Psoas muscle (tissue), 8 donors: ENCODE data around the gene FGF14. TPM values are rescaled to one million over a fixed set of nuclear protein-coding genes. Genes with fewer than 3 reads are reported as not detected.

Experiments
- ATAC-seq, 4 donors: fragments of 200-7000 bp; cut with Tn5 transposase; one replicate each; pipeline ENCODE4 v1.9.1; 2020; ENCODE audit warnings: moderate library complexity in 3 of 4, mild to moderate bottlenecking in 2 of 4
- DNase-seq, 2 donors: peaks; one replicate each; pipeline ENCODE4 v3.0.0-alpha.2; 2020
- H3K27ac ChIP-seq: fragments of 200-600 bp; one replicate; pipeline ENCODE4 v1.8.0; 2022
- H3K27me3 ChIP-seq, 3 donors: fragments of 200-600 bp in 1 of 3; one replicate each; pipeline versions ENCODE4 v1.6.1 to v1.8.0; 2013 to 2022; ENCODE audit warnings: low read length in 2 of 3, mild to moderate bottlenecking in 2 of 3, moderate library complexity in 1 of 3; ENCODE audit not compliant: insufficient read depth in 3 of 3
- H3K36me3 ChIP-seq, 2 donors: fragments of 200-600 bp in 1 of 2; one replicate each; pipeline versions ENCODE4 v1.6.1 to v1.8.0; 2013 to 2022; ENCODE audit warnings: low read depth in 1 of 2, mild to moderate bottlenecking in 1 of 2, moderate library complexity in 1 of 2; ENCODE audit not compliant: insufficient read depth in 1 of 2
- H3K4me1 ChIP-seq: fragments of 200-600 bp; one replicate; pipeline ENCODE4 v1.8.0; 2022
- H3K4me3 ChIP-seq: fragments of 200-600 bp; one replicate; pipeline ENCODE4 v1.8.0; 2022; ENCODE audit warnings: mild to moderate bottlenecking
- H3K9me3 ChIP-seq: fragments of 200-600 bp; one replicate; pipeline ENCODE4 v1.8.0; 2022
- CTCF ChIP-seq: fragments of 200-600 bp; IDR thresholded peaks from one replicate; pipeline ENCODE4 v1.8.0; 2022; ENCODE audit warnings: antibody characterized with exemption
- WGBS, 3 donors: extraction: QIAGEN DNeasy Blood & Tissue Kit; methylation state at CpG; one replicate each; pipeline versions ENCODE4 v1.1.6 to v1.1.7; 2013; 5-methylcytosine and 5-hydroxymethylcytosine counted together
- intact Hi-C, 2 donors: fragments of 100-400 bp; cut with DNase I; formaldehyde crosslinking; loops; one replicate each; pipeline versions ENCODE4 v1.11.0 to v1.14.2; 2022
- polyA plus RNA-seq, 3 donors: library from polyadenylated mRNA; stranded (reverse); fragments of 200-250 nt; gene quantifications; one replicate each; pipeline ENCODE4 v1.2.3, GENCODE V29; 2013
- total RNA-seq, 4 donors: library from RNA; stranded (reverse); fragmentation: NEBNext Ultra II Directional in 2 of 4; extraction: Animal tissue kit (Norgen Biotek cat#: 25700) in 2 of 4; gene quantifications; one replicate each; pipeline versions ENCODE4 v1.2.1 to v1.2.4, GENCODE V29; 2021 to 2023
- donor health status: healthy with polysubstance abuse.
- donor health status: DM: no; HTN: no; CAD: no; lungs with moderate emphysema.
- donor health status: Bipolar disorder and iron deficiency.
- donor health status: healthy.
- donor health status: DM: yes; HTN: yes; CAD: no.
- donor health status: DM: no; HTN: no; CAD: no.
- donor health status: DM: no; HTN: no; CAD: no.
- donor health status: DM: yes; HTN: yes; CAD: no.

Gene FGF14
- total and polyA plus RNA-seq, 7 donors = 0.01 to 0.05 (median 0.02) TPM; not detected in 4

GRCh38 chr13:102203718-102204117 lies 198.1 kb downstream of the FGF14 start:
- no peaks in the 10 kb centered on the region for H3K4me1 ChIP-seq
- H3K36me3 ChIP-seq = no peaks in the 10 kb centered on the region
- no peak for ATAC-seq
- intact Hi-C loops = no loop called here
- no peak overlapping the region for H3K27ac ChIP-seq
- no peak for TF ChIP-seq CTCF
- H3K27me3 ChIP-seq = no peaks in the 10 kb centered on the region
- no peaks in the 10 kb centered on the region for H3K9me3 ChIP-seq
- H3K4me3 ChIP-seq = no peak overlapping the region
- DNase-seq = no peak

DNA sequence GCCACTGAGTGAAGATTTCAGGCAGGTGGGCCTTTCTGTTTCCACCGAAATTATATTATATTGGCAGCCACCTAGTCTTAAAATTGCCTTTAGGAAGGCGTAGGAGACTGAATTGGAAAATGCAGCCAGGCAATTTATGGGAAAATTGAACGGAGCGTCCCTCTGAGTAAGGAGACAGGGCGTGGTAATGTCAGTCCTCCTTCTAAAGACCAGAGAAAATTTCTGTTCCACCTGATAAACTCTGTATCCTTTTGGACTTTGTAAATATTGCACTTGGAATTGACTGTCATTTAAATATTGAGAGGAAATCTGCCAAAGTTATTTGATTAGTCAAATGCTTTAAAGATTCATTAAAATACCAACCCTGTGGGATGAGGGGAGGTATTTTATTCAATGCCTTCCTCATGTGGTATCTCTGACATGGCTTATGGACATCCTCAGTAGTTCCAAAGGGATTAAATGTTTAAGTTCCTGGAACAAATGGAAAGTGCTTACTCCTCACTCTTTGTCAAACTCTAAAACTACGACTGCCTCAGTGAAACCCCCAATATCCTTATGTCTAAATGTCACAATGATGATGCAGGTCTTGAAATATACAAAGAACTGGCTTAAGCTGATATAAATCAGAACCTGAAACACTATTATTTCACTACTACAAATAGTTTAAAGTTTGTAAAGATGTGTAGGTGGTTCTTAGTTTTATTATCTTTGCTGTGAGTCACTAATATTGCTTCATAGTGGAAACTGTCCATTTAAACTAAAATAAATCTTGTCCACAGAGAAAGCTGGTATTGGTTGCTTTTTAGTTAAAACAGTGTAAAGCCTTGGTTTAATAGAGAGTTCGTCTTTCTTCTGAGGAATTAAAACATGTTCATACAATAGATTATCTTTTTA lies 203.2 kb downstream of the FGF14 start:
- Histone ChIP-seq H3K9me3 (no peaks in the 10 kb centered on the region), H3K4me1 (no peaks in the 10 kb centered on the region), H3K4me3 (no peak overlapping the region), H3K27me3 (no peaks in the 10 kb centered on the region), H3K27ac (no peak overlapping the region), H3K36me3 (no peaks in the 10 kb centered on the region)
- no peak for TF ChIP-seq CTCF
- ATAC-seq (no peak), DNase-seq (no peak)
- 61 to 75% (median 71%) methylated on average over 7 of the region's 7 CpGs for WGBS, 3 donors
- intact Hi-C loops = no loop called here

DNA sequence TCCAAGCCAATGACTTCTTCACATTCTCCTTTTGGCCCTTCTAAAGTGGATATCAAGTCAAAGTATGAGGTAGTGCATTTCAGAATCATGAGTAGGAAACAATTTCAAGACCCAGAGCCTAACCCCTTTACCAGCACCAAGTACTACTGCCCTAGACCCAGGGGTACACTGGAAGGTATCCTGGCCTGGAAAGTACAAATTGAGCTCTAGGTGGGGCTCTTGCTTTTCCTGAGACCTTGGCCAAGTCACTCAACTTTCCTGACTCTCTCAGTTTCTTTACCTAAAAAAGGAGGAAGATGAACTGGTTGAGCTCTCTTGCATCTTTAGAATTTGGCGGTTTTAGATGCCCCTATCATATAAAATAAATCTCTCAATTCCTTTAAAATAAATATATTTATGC lies 204.7 kb downstream of the FGF14 start:
- Histone ChIP-seq H3K4me1 (no peaks in the 10 kb centered on the region), H3K4me3 (no peak overlapping the region), H3K27me3 (no peaks in the 10 kb centered on the region), H3K9me3 (no peaks in the 10 kb centered on the region), H3K36me3 (no peaks in the 10 kb centered on the region), H3K27ac (no peak overlapping the region)
- DNase-seq (no peak), ATAC-seq (no peak)
- WGBS, 3 donors = 82 to 85% (median 85%) methylated on average over 1 of the region's 1 CpG
- no peak for TF ChIP-seq CTCF
- intact Hi-C loops = no loop called here

GRCh38 chr13:102195566-102196462 lies 206.0 kb downstream of the FGF14 start:
- ATAC-seq (no peak), DNase-seq (no peak)
- no peaks in the 10 kb centered on the region for H3K4me1 ChIP-seq
- no peak overlapping the region for H3K4me3 ChIP-seq
- H3K36me3 ChIP-seq = no peaks in the 10 kb centered on the region
- 24 to 32% (median 30%) methylated on average over 4 of the region's 4 CpGs for WGBS, 3 donors
- H3K27me3 ChIP-seq = no peaks in the 10 kb centered on the region
- H3K9me3 ChIP-seq = no peaks in the 10 kb centered on the region
- H3K27ac ChIP-seq = no peak overlapping the region
- intact Hi-C loops = no loop called here
- TF ChIP-seq CTCF = no peak
